Measurements from ENCODE around the gene IDH2. TPM values are rescaled to one million over a fixed set of nuclear protein-coding genes. Genes with fewer than 3 reads are reported as not detected.
"Not testable (repeated sequence)": the region's sequence is repeated elsewhere in the genome, so short reads cannot be mapped to it uniquely, and the experiment has no call there.

IDH2 gene
- total and polyA plus RNA-seq, 2 of the 13 experiments (the other 11 are each of a cell fraction or from before 2014, with no cell fraction given), result 121 to 145 TPM

DNA sequence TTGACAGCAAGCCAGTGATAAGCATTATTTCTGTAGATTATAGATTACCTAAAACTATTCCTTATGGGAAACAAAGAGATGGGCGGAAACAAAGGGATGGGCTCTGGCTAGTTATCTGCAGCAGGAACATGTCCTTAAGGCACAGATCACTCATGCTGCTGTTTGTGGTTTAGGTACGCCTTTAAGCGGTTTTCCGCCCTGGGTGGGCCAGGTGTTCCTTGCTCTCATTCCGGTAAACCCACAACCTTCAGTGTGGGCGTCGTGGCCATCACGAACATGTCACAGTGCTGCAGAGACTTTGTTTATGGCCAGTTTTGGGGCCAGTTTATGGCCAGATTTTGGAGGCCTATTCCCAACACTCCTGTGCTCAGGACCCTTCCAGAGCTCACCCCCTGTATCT, 37.3 kb upstream of the IDH2 start:
- intact Hi-C loops (cut with micrococcal nuclease; ENCODE audit: unreplicated experiment); H3K4me3 ChIP-seq (replicated peaks in 1 of 3; ENCODE audit: insufficient read depth in 1 of 3, low read depth in 2 of 3, low read length in 3 of 3); FAIRE-seq; H3K79me2 ChIP-seq (ENCODE audit: insufficient read depth, low read length); H3K9ac ChIP-seq (ENCODE audit: insufficient read depth, low read depth, low read length); H2AFZ ChIP-seq (ENCODE audit: low read length); ATAC-seq; POLR2A ChIA-PET; BruUV-seq (replicated peaks); H3K4me2 ChIP-seq (ENCODE audit: low read depth, low read length); H3K9me3 ChIP-seq (ENCODE audit: low read length); DNase-seq (ENCODE audit: low spot score); H3K36me3 ChIP-seq (replicated peaks in 1 of 2; ENCODE audit: control insufficient read depth in 1 of 2, insufficient read depth in 2 of 2, low read length in 2 of 2); H4K20me1 ChIP-seq (ENCODE audit: insufficient read depth, low read length); CTCF ChIA-PET (ENCODE audit: low intra/inter-chr PET ratio, low total read pairs); in situ Hi-C loops (cut with HindIII; ENCODE audit: extremely low pct_ligation_motif_present, low pct_unique_long_range_greater_than_20kb); H3K27ac ChIP-seq (ENCODE audit: extremely low read length, insufficient read depth, low read length): not testable (repeated sequence)
- TF ChIP-seq ZNF761 (CRISPR knock-in tag; conservative IDR thresholded peaks at IDR 0.05), result peak; percentile 96
- peaks cover 31% of the 10 kb centered on the region for H3K4me1 ChIP-seq (ENCODE audit: insufficient read depth, low read length)
- 87% methylated on average over 8 of the region's 8 CpGs for WGBS (ENCODE audit: low lambda C conversion rate)
- peaks cover 2 to 35% of the 10 kb centered on the region in 2 experiments; a peak in 4 of 5 replicates for H3K27me3 ChIP-seq (ENCODE audit: control insufficient read depth in 1 of 2, insufficient read depth in 2 of 2, low read length in 2 of 2)

DNA sequence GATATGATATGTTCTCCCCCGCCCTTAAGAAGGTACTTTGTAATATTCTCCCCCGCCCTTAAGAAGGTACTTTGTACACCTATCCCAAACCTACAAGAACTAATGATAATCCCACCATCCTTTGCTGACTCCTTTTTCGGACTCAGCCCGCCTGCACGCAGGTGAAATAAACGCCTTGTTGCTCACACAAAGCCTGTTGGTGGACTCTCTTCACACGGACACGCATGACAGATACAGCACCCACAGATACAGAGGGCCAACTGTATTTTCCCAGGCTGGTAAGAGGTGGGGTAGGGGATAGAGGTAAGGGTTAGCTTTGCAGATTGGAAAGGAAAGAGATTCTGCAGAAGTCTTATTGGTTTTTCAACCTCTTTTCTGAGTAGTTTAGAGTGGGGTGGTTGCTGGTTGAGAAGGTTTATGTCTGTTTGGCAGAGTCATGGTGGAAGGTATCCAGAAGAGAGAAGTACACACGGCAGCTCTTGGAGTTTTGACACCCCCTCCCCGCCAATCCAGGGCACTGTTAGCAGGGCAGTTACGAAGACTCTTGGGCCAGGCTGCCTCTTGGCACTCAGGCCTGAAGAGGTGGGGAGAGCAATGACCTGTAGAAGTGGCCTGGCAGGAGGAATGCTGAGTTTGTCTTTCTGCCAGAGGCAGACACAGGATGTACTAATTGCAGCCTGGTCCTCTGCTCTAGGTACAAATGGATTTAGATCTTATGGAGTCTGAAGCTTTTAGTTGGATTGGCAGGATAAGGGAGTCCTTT, 36.0 kb upstream of the IDH2 start:
- Histone ChIP-seq H3K4me1 (ENCODE audit: insufficient read depth, low read length) (peaks cover 20% of the 10 kb centered on the region), H3K4me3 (replicated peaks in 1 of 3; ENCODE audit: insufficient read depth in 1 of 3, low read depth in 2 of 3, low read length in 3 of 3) (no peak overlapping the region), H2AFZ (ENCODE audit: low read length) (no peak overlapping the region), H4K20me1 (ENCODE audit: insufficient read depth, low read length) (no peaks in the 10 kb centered on the region), H3K27me3 (ENCODE audit: control insufficient read depth in 1 of 2, insufficient read depth in 2 of 2, low read length in 2 of 2) (peaks cover 2 to 35% of the 10 kb centered on the region in 2 experiments; a peak in 4 of 5 replicates), H3K36me3 (replicated peaks in 1 of 2; ENCODE audit: control insufficient read depth in 1 of 2, insufficient read depth in 2 of 2, low read length in 2 of 2) (no peaks in the 10 kb centered on the region), H3K27ac (ENCODE audit: extremely low read length, insufficient read depth, low read length) (no peak overlapping the region), H3K9ac (ENCODE audit: insufficient read depth, low read depth, low read length) (no peak overlapping the region), H3K4me2 (ENCODE audit: low read depth, low read length) (no peak overlapping the region), H3K79me2 (ENCODE audit: insufficient read depth, low read length) (no peaks in the 10 kb centered on the region), H3K9me3 (ENCODE audit: low read length) (no peaks in the 10 kb centered on the region)
- no TSS peak for BruUV-seq (replicated peaks)
- intact Hi-C loops (cut with micrococcal nuclease; ENCODE audit: unreplicated experiment), result no loop called here
- no peak for DNase-seq (ENCODE audit: low spot score)
- ATAC-seq, result no peak
- ChIA-PET CTCF (ENCODE audit: low intra/inter-chr PET ratio, low total read pairs) (no interaction called here), POLR2A (no interaction called here)
- WGBS (ENCODE audit: low lambda C conversion rate), result 30% methylated on average over 11 of the region's 11 CpGs
- no peak for FAIRE-seq
- in situ Hi-C loops (cut with HindIII; ENCODE audit: extremely low pct_ligation_motif_present, low pct_unique_long_range_greater_than_20kb), result no loop called here
- no peak for TF ChIP-seq RAD21 (CRISPR knock-in tag; IDR thresholded peaks at IDR 0.05)
- TF ChIP-seq, protein P1, sequence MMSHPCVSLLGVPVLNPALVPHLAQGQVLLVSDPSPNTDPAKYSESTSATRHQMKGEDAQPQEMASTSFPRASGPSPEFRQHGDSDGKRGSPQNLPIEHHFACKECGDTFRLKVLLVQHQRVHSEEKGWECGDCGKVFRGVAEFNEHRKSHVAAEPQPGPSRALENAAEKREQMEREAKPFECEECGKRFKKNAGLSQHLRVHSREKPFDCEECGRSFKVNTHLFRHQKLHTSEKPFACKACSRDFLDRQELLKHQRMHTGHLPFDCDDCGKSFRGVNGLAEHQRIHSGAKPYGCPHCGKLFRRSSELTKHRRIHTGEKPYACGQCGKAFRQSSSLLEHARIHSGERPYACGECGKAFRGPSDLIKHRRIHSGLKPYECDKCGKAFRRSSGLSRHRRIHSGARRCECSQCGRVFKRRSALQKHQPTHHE (CRISPR knock-in tag; IDR thresholded peaks at IDR 0.05; ENCODE audit: borderline replicate concordance), result no peak
- TF ChIP-seq, protein P2, sequence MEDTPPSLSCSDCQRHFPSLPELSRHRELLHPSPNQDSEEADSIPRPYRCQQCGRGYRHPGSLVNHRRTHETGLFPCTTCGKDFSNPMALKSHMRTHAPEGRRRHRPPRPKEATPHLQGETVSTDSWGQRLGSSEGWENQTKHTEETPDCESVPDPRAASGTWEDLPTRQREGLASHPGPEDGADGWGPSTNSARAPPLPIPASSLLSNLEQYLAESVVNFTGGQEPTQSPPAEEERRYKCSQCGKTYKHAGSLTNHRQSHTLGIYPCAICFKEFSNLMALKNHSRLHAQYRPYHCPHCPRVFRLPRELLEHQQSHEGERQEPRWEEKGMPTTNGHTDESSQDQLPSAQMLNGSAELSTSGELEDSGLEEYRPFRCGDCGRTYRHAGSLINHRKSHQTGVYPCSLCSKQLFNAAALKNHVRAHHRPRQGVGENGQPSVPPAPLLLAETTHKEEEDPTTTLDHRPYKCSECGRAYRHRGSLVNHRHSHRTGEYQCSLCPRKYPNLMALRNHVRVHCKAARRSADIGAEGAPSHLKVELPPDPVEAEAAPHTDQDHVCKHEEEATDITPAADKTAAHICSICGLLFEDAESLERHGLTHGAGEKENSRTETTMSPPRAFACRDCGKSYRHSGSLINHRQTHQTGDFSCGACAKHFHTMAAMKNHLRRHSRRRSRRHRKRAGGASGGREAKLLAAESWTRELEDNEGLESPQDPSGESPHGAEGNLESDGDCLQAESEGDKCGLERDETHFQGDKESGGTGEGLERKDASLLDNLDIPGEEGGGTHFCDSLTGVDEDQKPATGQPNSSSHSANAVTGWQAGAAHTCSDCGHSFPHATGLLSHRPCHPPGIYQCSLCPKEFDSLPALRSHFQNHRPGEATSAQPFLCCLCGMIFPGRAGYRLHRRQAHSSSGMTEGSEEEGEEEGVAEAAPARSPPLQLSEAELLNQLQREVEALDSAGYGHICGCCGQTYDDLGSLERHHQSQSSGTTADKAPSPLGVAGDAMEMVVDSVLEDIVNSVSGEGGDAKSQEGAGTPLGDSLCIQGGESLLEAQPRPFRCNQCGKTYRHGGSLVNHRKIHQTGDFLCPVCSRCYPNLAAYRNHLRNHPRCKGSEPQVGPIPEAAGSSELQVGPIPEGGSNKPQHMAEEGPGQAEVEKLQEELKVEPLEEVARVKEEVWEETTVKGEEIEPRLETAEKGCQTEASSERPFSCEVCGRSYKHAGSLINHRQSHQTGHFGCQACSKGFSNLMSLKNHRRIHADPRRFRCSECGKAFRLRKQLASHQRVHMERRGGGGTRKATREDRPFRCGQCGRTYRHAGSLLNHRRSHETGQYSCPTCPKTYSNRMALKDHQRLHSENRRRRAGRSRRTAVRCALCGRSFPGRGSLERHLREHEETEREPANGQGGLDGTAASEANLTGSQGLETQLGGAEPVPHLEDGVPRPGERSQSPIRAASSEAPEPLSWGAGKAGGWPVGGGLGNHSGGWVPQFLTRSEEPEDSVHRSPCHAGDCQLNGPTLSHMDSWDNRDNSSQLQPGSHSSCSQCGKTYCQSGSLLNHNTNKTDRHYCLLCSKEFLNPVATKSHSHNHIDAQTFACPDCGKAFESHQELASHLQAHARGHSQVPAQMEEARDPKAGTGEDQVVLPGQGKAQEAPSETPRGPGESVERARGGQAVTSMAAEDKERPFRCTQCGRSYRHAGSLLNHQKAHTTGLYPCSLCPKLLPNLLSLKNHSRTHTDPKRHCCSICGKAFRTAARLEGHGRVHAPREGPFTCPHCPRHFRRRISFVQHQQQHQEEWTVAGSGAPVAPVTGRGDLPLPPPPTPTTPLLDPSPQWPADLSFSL (CRISPR knock-in tag; IDR thresholded peaks at IDR 0.05), result no peak
- TF ChIP-seq, protein P3, sequence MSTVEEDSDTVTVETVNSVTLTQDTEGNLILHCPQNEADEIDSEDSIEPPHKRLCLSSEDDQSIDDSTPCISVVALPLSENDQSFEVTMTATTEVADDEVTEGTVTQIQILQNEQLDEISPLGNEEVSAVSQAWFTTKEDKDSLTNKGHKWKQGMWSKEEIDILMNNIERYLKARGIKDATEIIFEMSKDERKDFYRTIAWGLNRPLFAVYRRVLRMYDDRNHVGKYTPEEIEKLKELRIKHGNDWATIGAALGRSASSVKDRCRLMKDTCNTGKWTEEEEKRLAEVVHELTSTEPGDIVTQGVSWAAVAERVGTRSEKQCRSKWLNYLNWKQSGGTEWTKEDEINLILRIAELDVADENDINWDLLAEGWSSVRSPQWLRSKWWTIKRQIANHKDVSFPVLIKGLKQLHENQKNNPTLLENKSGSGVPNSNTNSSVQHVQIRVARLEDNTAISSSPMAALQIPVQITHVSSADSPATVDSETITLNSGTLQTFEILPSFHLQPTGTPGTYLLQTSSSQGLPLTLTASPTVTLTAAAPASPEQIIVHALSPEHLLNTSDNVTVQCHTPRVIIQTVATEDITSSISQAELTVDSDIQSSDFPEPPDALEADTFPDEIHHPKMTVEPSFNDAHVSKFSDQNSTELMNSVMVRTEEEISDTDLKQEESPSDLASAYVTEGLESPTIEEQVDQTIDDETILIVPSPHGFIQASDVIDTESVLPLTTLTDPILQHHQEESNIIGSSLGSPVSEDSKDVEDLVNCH (CRISPR knock-in tag; IDR thresholded peaks at IDR 0.05), result no peak
